HepG2 (cell line): ENCODE data around the gene PAIP2. TPM values are rescaled to one million over a fixed set of nuclear protein-coding genes. Genes with fewer than 3 reads are reported as not detected.

ENCODE experiments used
- ATAC-seq: fragments of 200-7000 bp; cut with Tn5 transposase; 3 replicates; pipeline ENCODE4 v1.9.1; 2020; ENCODE audit warnings: mild to moderate bottlenecking, moderate library complexity
- BruUV-seq: library from RNA; stranded (reverse); fragments of 400-500 nt; replicated peaks from 2 replicates; lab custom pipeline; 2021; lab: Mats Ljungman, UMichigan
- CTCF ChIA-PET: fragments of 300-600 bp; formaldehyde crosslinking; extraction: SDS; loops from one replicate; lab custom pipeline; 2021; ENCODE audit warnings: low total read pairs, inconsistent platforms, low intra/inter-chr PET ratio; lab: Yijun Ruan, JAX
- POLR2A ChIA-PET: fragments of 350-600 bp; sonication (Branson Sonifier 250); formaldehyde crosslinking; loops from one replicate; lab custom pipeline; 2020; ENCODE audit warnings: antibody characterized with exemption, inconsistent platforms; lab: Yijun Ruan, JAX
- DNase-seq: peaks from one replicate; pipeline ENCODE4 v3.0.0-alpha.2; 2015; ENCODE audit warnings: low spot score
- FAIRE-seq: peaks from 3 replicates; lab custom pipeline; 2011; peaks lifted over from hg19 to GRCh38; lab: Jason Lieb, UNC
- H2AFZ ChIP-seq: one replicate; pipeline ENCODE4 v1.6.1; 2011; ENCODE audit warnings: low read length, inconsistent platforms
- H3K27ac ChIP-seq: fragments of 300-600 bp; 3 replicates; pipeline ENCODE4 v1.8.0; 2011; ENCODE audit warnings: mixed run types, mild to moderate bottlenecking, mixed read lengths, low read length, inconsistent platforms; ENCODE audit not compliant: insufficient read depth; ENCODE audit errors: extremely low read length
- H3K27me3 ChIP-seq, 2 experiments: fragments of 200-600 bp in 1 of 2; 2 replicates in 1 of 2; 3 replicates in 1 of 2; pipeline versions ENCODE4 v1.6.0 to v1.8.0; 2011; ENCODE audit warnings: low read length in 2 of 2, mild to moderate bottlenecking in 2 of 2, moderate library complexity in 2 of 2, inconsistent platforms in 1 of 2; ENCODE audit not compliant: insufficient read depth in 2 of 2, control insufficient read depth in 1 of 2
- H3K36me3 ChIP-seq, 2 experiments: fragments of 200-600 bp in 1 of 2; replicated peaks in 1 of 2; 2 replicates in 1 of 2; 3 replicates in 1 of 2; pipeline versions ENCODE4 v1.5.1 to v1.8.0; 2011; ENCODE audit warnings: low read length in 2 of 2, inconsistent platforms in 1 of 2; ENCODE audit not compliant: insufficient read depth in 2 of 2, control insufficient read depth in 1 of 2
- H3K4me1 ChIP-seq: 2 replicates; pipeline ENCODE4 v1.5.1; 2012; ENCODE audit warnings: low read length, inconsistent platforms; ENCODE audit not compliant: insufficient read depth
- H3K4me2 ChIP-seq: 2 replicates; pipeline ENCODE4 v1.6.0; 2011; ENCODE audit warnings: low read depth, low read length, inconsistent platforms
- H3K4me3 ChIP-seq, 3 experiments: fragments of 200-600 bp in 1 of 3; sonication (generic), shearing (Covaris generic) in 1 of 3; replicated peaks in 1 of 3; 2 replicates each; pipeline ENCODE4 v1.5.1; 2011 to 2016; ENCODE audit warnings: low read length in 3 of 3, inconsistent platforms in 2 of 3, low read depth in 2 of 3, mild to moderate bottlenecking in 2 of 3, control low read depth in 1 of 3, mixed read lengths in 1 of 3; ENCODE audit not compliant: insufficient read depth in 1 of 3
- H3K79me2 ChIP-seq: one replicate; pipeline ENCODE4 v1.6.1; 2011; ENCODE audit warnings: low read length, inconsistent platforms; ENCODE audit not compliant: insufficient read depth
- H3K9ac ChIP-seq: 2 replicates; pipeline ENCODE4 v1.6.0; 2011; ENCODE audit warnings: mild to moderate bottlenecking, low read depth, low read length, inconsistent platforms; ENCODE audit not compliant: insufficient read depth
- H3K9me3 ChIP-seq: 2 replicates; pipeline ENCODE4 v1.5.1; 2012; ENCODE audit warnings: mild to moderate bottlenecking, low read length
- H4K20me1 ChIP-seq: 2 replicates; pipeline ENCODE4 v1.6.0; 2011; ENCODE audit warnings: inconsistent platforms, mild to moderate bottlenecking, low read length, moderate library complexity; ENCODE audit not compliant: insufficient read depth
- ARID2 ChIP-seq: sonication (generic); formaldehyde crosslinking; IDR thresholded peaks from 2 replicates; pipeline ENCODE4 v1.8.1; 2022; ENCODE audit warnings: mild to moderate bottlenecking, missing genetic modification reagents, borderline replicate concordance
- CAMTA2 ChIP-seq: sonication (generic); formaldehyde crosslinking; IDR thresholded peaks from 2 replicates; pipeline ENCODE4 v1.4.0; 2020; ENCODE audit warnings: mild to moderate bottlenecking, missing genetic modification reagents, borderline replicate concordance
- ELF1 ChIP-seq: sonication (generic); formaldehyde crosslinking; IDR thresholded peaks from 2 replicates; pipeline ENCODE4 v1.4.0; 2020; ENCODE audit warnings: missing genetic modification reagents
- FOXA1 ChIP-seq, 2 experiments: fragments of 450-650 bp in 1 of 2; sonication (generic) in 1 of 2; formaldehyde crosslinking in 1 of 2; IDR thresholded peaks; 2 replicates each; pipeline versions ENCODE4 v1.4.0 to v1.6.1; 2016 to 2020; ENCODE audit warnings: missing genetic modification reagents in 1 of 2
- IRX3 ChIP-seq: sonication (generic); formaldehyde crosslinking; IDR thresholded peaks from 2 replicates; pipeline ENCODE4 v1.8.1; 2023; ENCODE audit warnings: mild to moderate bottlenecking, low read depth, missing genetic modification reagents, borderline replicate concordance
- JARID2 ChIP-seq: sonication (generic); formaldehyde crosslinking; IDR thresholded peaks from 2 replicates; pipeline ENCODE4 v1.8.1; 2023; ENCODE audit warnings: missing genetic modification reagents, inconsistent platforms; ENCODE audit not compliant: insufficient replicate concordance
- KDM3A ChIP-seq: IDR thresholded peaks from 2 replicates; pipeline ENCODE4 v1.6.1; 2018; ENCODE audit warnings: low read depth, missing compliant biosample characterization
- NCOA2 ChIP-seq: sonication (generic); formaldehyde crosslinking; IDR thresholded peaks from 2 replicates; pipeline ENCODE4 v1.8.0; 2022; ENCODE audit warnings: inconsistent platforms
- YEATS2 ChIP-seq: sonication (generic); formaldehyde crosslinking; IDR thresholded peaks from 2 replicates; pipeline ENCODE4 v1.4.0; 2020; ENCODE audit warnings: missing genetic modification reagents, borderline replicate concordance
- ZBTB44 ChIP-seq: sonication (generic); formaldehyde crosslinking; IDR thresholded peaks from 2 replicates; pipeline ENCODE4 v1.4.0; 2020; ENCODE audit warnings: missing genetic modification reagents
- ZEB1 ChIP-seq: IDR thresholded peaks from 2 replicates; pipeline ENCODE4 v1.6.1; 2012; ENCODE audit warnings: mild to moderate bottlenecking, low read depth, inconsistent platforms; ENCODE audit not compliant: insufficient replicate concordance
- ZNF275 ChIP-seq: sonication (generic); formaldehyde crosslinking; IDR thresholded peaks from 2 replicates; pipeline ENCODE4 v1.8.0; 2022; ENCODE audit warnings: missing genetic modification reagents, mild to moderate bottlenecking, inconsistent platforms, borderline replicate concordance
- ZNF430 ChIP-seq: sonication (generic); formaldehyde crosslinking; IDR thresholded peaks from 2 replicates; pipeline ENCODE4 v1.9.0; 2021; ENCODE audit warnings: mild to moderate bottlenecking, missing genetic modification reagents
- ZNF570 ChIP-seq: sonication (generic); formaldehyde crosslinking; IDR thresholded peaks from 2 replicates; pipeline ENCODE4 v1.4.0; 2020; ENCODE audit warnings: mild to moderate bottlenecking, missing genetic modification reagents, borderline replicate concordance
- ZNF577 ChIP-seq: sonication (generic); formaldehyde crosslinking; IDR thresholded peaks from 2 replicates; pipeline ENCODE4 v1.4.0; 2020; ENCODE audit warnings: mild to moderate bottlenecking, low read depth, missing genetic modification reagents, borderline replicate concordance
- WGBS: methylation state at CpG from one replicate; pipeline ENCODE4 v1.1.6; 2017; ENCODE audit warnings: low lambda C conversion rate; 5-methylcytosine and 5-hydroxymethylcytosine counted together
- in situ Hi-C: cut with HindIII; loops from 2 replicates; pipeline ENCODE4 v1.10.0; 2017; ENCODE audit warnings: low pct_unique_long_range_greater_than_20kb; ENCODE audit not compliant: extremely low pct_ligation_motif_present
- intact Hi-C: fragments of 100-400 bp; cut with micrococcal nuclease; formaldehyde crosslinking; loops from one replicate; pipeline ENCODE4 v1.10.0; 2022; ENCODE audit not compliant: unreplicated experiment
- polyA plus RNA-seq, 8 experiments: library from polyadenylated mRNA; depleted of rRNA in 3 of 8; stranded (reverse) in 7 of 8; unstranded in 1 of 8; fragments of >200 nt; fragmentation: Illumina TruSeq in 4 of 8; extraction: Trizol in 4 of 8; gene quantifications; 2 replicates each; pipeline versions ENCODE4 v1.2.1 to v1.2.3, GENCODE V29; 2011 to 2016; ENCODE audit warnings: low read depth in 4 of 8, missing spikeins in 1 of 8, mixed read lengths in 1 of 8; ENCODE audit not compliant: insufficient read depth in 1 of 8
- total RNA-seq, 5 experiments: library from RNA; depleted of rRNA; stranded (reverse); fragments of >200 nt; fragmentation: Illumina TruSeq; extraction: Trizol; gene quantifications; 2 replicates each; pipeline ENCODE4 v1.2.3, GENCODE V29; 2016; ENCODE audit warnings: low read depth in 1 of 5

Gene PAIP2
- total and polyA plus RNA-seq, 2 of the 13 experiments (the other 11 are each of a cell fraction or from before 2014, with no cell fraction given) = 61.5 to 76.3 TPM

GRCh38 chr5:139293507-139294373 is 47.9 kb upstream of the PAIP2 start, which contains the start of gene MATR3:
Gene MATR3 (plus strand): TSS chr5:139293740. CDS start chr5:139307416, 13,676 bp downstream.
- in situ Hi-C loops = no loop called here
- intact Hi-C loops = no loop called here
- peak within 1 kb of the TSS; percentile 92 to 99 (median 97) for H3K4me3 ChIP-seq
- peak; percentile 89 for DNase-seq
- H2AFZ ChIP-seq = no peak within 1 kb of the TSS
- peak within 1 kb of the TSS; percentile 99 for H3K9ac ChIP-seq
- H3K79me2 ChIP-seq = peaks cover 56% of the 10 kb centered on the region
- no peaks in the 10 kb centered on the region for H3K36me3 ChIP-seq
- H3K9me3 ChIP-seq = no peaks in the 10 kb centered on the region
- ChIA-PET POLR2A (interaction anchor here (0.6 to 2.6 kb wide), 21 partner anchors 8 to 718 kb away, joined by 3 to 51 read pairs (median 5); partner anchors contain the start of genes DNAJC18, HSPA9, PAIP2 and UBE2D2), CTCF (no interaction called here)
- H3K4me1 ChIP-seq = peaks cover 33% of the 10 kb centered on the region
- H3K4me2 ChIP-seq = peak within 1 kb of the TSS; percentile 93
- H3K27ac ChIP-seq = peak within 1 kb of the TSS; percentile 97
- no peak for FAIRE-seq
- H3K27me3 ChIP-seq = no peaks in the 10 kb centered on the region; a peak in 1 of 5 replicates
- 2% methylated on average over 34 of the region's 88 CpGs for WGBS
- TSS peak; percentile 90 for BruUV-seq
- ATAC-seq = peak; percentile 86
- H4K20me1 ChIP-seq = peaks cover 44% of the 10 kb centered on the region
- no peak; the same call in 1 of the 2 replicates for TF ChIP-seq KDM3A (CRISPR knock-in tag)
- no peak for TF ChIP-seq ZEB1
- 0 out of 2 replicates have a peak, but pooled peaks have one; percentile 85 for TF ChIP-seq ZNF570 (CRISPR knock-in tag)
- peak; percentile 91 for TF ChIP-seq ZNF430 (CRISPR knock-in tag)
- TF ChIP-seq ZNF275 = peak; percentile 76; the same call in 1 of the 2 replicates
- TF ChIP-seq FOXA1 (IDR thresholded peaks at IDR 0.05) = no peak
- peak; percentile 8; the same call in 1 of the 2 replicates for TF ChIP-seq FOXA1 (CRISPR knock-in tag; IDR thresholded peaks at IDR 0.05)
- TF ChIP-seq ARID2 (CRISPR knock-in tag) = no peak
- peak; percentile 38; the same call in 1 of the 2 replicates for TF ChIP-seq ELF1 (CRISPR knock-in tag)
- TF ChIP-seq IRX3 = no peak
- TF ChIP-seq NCOA2 = peak; percentile 4
- TF ChIP-seq JARID2 (CRISPR knock-in tag) = peak; percentile 30
- TF ChIP-seq ZNF577 (CRISPR knock-in tag) = peak; percentile 44; the same call in 1 of the 2 replicates
- TF ChIP-seq ZBTB44 (CRISPR knock-in tag) = 0 out of 2 replicates have a peak, but pooled peaks have one; percentile 39
- TF ChIP-seq YEATS2 = peak; percentile 95
- no peak; the same call in 1 of the 2 replicates for TF ChIP-seq CAMTA2
